NB4 (cell line): ENCODE measurements around the gene CDC42EP3.

Source experiments
- DNase-seq: peaks from one replicate; pipeline ENCODE4 v3.0.0; 2010; ENCODE audit warnings: low read depth
- H3K4me3 ChIP-seq: one replicate; pipeline ENCODE4 v1.5.1; 2011; ENCODE audit warnings: mild to moderate bottlenecking, low read depth, low read length, moderate library complexity
- CTCF ChIP-seq: IDR thresholded peaks from one replicate; pipeline ENCODE4 v1.5.1; 2012; ENCODE audit warnings: low read depth, low read length
- MAX ChIP-seq: IDR thresholded peaks from 2 replicates; pipeline ENCODE4 v1.6.1; 2011; ENCODE audit warnings: low read depth, low read length
- MYC ChIP-seq: IDR thresholded peaks from 2 replicates; pipeline ENCODE4 v1.6.1; 2011; ENCODE audit warnings: low read depth, low read length
- POLR2A ChIP-seq: IDR thresholded peaks from 2 replicates; pipeline ENCODE4 v1.6.1; 2011; ENCODE audit warnings: mild to moderate bottlenecking; ENCODE audit not compliant: insufficient read length; ENCODE audit errors: extremely low read depth

CDC42EP3 gene

GRCh38 chr2:37671009-37671815 is at the start of gene CDC42EP3:
TSS of gene CDC42EP3 (minus strand) at chr2:37671642. CDS start at chr2:37646587, 25,055 bp downstream.
- peak; percentile 82 for DNase-seq
- peak within 1 kb of the TSS; percentile 94 for H3K4me3 ChIP-seq
- no peak for TF ChIP-seq MAX
- peak; percentile 76 for TF ChIP-seq POLR2A
- no peak for TF ChIP-seq MYC
- no peak for TF ChIP-seq CTCF

GRCh38 chr2:37721201-37721560 is 49.7 kb upstream of the CDC42EP3 start:
- TF ChIP-seq MYC (no peak), CTCF (no peak), POLR2A (no peak), MAX (no peak)
- DNase-seq: no peak

GRCh38 chr2:37720533-37721200 is 49.2 kb upstream of the CDC42EP3 start:
- H3K4me3 ChIP-seq: no peak overlapping the region
- DNase-seq: peak; percentile 62
- TF ChIP-seq MAX: no peak
- no peak for TF ChIP-seq CTCF
- no peak for TF ChIP-seq POLR2A
- TF ChIP-seq MYC: no peak

More at GRCh38 chr2:37721201-37721560, 49.7 kb upstream of the CDC42EP3 start:
- H3K4me3 ChIP-seq: no peak overlapping the region

- DNase-seq: no peak
- no peak overlapping the region for H3K4me3 ChIP-seq
- TF ChIP-seq CTCF (no peak), MAX (no peak), POLR2A (no peak), MYC (no peak)
Measured at GRCh38 chr2:37718515-37719161, 47.2 kb upstream of the CDC42EP3 start.

GRCh38 chr2:37713258-37713700 is 41.8 kb upstream of the CDC42EP3 start:
- H3K4me3 ChIP-seq: no peak overlapping the region
- no peak for TF ChIP-seq MYC
- TF ChIP-seq POLR2A: no peak
- TF ChIP-seq CTCF: no peak
- TF ChIP-seq MAX: no peak
- DNase-seq: peak; percentile 80
